AG04450 (cell line): ENCODE data around the gene GOLGA6L2. TPM values are rescaled to one million over a fixed set of nuclear protein-coding genes. Genes with fewer than 3 reads are reported as not detected.
"Not testable (repeated sequence)": the region's sequence is repeated elsewhere in the genome, so short reads cannot be mapped to it uniquely, and the experiment has no call there.

Experiments
- CTCF ChIA-PET: fragments of 300-600, 350-600 bp; formaldehyde crosslinking; extraction: SDS; loops from one replicate; lab custom pipeline; 2022; ENCODE audit warnings: antibody characterized with exemption, inconsistent platforms; lab: Charles Lee
- POLR2A ChIA-PET: fragments of 350-600 bp; formaldehyde crosslinking; extraction: SDS; loops from one replicate; lab custom pipeline; 2021; ENCODE audit warnings: antibody characterized with exemption, inconsistent platforms; lab: Yijun Ruan, JAX
- DNase-seq: peaks from one replicate; pipeline ENCODE4 v3.0.0-alpha.2; 2011; ENCODE audit warnings: low read depth, low spot score
- H3K27ac ChIP-seq: one replicate; pipeline ENCODE4 v1.5.1; 2012; ENCODE audit warnings: low read depth, low read length, control low read depth
- H3K27me3 ChIP-seq: one replicate; pipeline ENCODE4 v1.6.0; 2012; ENCODE audit warnings: low read length; ENCODE audit not compliant: control insufficient read depth, insufficient read depth
- H3K4me3 ChIP-seq: 2 replicates; pipeline ENCODE4 v1.5.1; 2011; ENCODE audit warnings: mild to moderate bottlenecking, low read depth, low read length, control low read depth
- H3K9me3 ChIP-seq: 2 replicates; pipeline ENCODE4 v1.5.1; 2012; ENCODE audit warnings: low read length; ENCODE audit not compliant: control insufficient read depth, insufficient read depth
- polyA plus RNA-seq: library from polyadenylated mRNA; depleted of rRNA; stranded (reverse); fragments of >200 nt; gene quantifications from 2 replicates; pipeline ENCODE4 v1.2.3, GENCODE V29; 2011
- TF ChIP-seq, protein P1 (sequence below): IDR thresholded peaks from 2 replicates; pipeline ENCODE4 v1.5.1; 2011; ENCODE audit warnings: low read depth, low read length, control low read depth, inconsistent platforms

Gene GOLGA6L2
- polyA plus RNA-seq, 1 experiment: not detected

DNA sequence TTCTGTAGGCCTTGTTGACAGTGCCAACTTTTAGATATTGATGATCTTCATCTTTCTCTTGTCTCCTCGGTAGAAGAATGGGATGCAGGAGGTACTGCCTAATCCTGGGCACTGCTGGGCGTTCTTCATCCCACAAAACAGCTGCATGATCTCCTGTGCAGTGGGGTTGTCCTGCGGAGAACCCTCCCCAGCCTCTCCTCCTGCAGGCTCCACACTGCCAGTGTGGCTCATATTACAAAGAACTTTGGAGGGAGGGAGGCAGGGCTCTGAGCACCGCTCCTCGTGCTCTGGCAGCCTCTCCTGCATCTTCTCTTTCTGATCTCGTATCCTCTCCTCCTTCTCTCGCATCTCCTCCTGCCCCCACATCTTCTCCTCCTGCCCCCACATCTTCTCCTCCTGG, 7.5 kb downstream of the GOLGA6L2 start:
- no peak overlapping the region for H3K4me3 ChIP-seq
- no peak for DNase-seq
- H3K9me3 ChIP-seq: peaks cover 23% of the 10 kb centered on the region
- ChIA-PET CTCF (no interaction called here), POLR2A (no interaction called here)
- no peaks in the 10 kb centered on the region for H3K27me3 ChIP-seq
- H3K27ac ChIP-seq: no peak overlapping the region
- TF ChIP-seq, protein P1, sequence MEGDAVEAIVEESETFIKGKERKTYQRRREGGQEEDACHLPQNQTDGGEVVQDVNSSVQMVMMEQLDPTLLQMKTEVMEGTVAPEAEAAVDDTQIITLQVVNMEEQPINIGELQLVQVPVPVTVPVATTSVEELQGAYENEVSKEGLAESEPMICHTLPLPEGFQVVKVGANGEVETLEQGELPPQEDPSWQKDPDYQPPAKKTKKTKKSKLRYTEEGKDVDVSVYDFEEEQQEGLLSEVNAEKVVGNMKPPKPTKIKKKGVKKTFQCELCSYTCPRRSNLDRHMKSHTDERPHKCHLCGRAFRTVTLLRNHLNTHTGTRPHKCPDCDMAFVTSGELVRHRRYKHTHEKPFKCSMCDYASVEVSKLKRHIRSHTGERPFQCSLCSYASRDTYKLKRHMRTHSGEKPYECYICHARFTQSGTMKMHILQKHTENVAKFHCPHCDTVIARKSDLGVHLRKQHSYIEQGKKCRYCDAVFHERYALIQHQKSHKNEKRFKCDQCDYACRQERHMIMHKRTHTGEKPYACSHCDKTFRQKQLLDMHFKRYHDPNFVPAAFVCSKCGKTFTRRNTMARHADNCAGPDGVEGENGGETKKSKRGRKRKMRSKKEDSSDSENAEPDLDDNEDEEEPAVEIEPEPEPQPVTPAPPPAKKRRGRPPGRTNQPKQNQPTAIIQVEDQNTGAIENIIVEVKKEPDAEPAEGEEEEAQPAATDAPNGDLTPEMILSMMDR: no peak

DNA sequence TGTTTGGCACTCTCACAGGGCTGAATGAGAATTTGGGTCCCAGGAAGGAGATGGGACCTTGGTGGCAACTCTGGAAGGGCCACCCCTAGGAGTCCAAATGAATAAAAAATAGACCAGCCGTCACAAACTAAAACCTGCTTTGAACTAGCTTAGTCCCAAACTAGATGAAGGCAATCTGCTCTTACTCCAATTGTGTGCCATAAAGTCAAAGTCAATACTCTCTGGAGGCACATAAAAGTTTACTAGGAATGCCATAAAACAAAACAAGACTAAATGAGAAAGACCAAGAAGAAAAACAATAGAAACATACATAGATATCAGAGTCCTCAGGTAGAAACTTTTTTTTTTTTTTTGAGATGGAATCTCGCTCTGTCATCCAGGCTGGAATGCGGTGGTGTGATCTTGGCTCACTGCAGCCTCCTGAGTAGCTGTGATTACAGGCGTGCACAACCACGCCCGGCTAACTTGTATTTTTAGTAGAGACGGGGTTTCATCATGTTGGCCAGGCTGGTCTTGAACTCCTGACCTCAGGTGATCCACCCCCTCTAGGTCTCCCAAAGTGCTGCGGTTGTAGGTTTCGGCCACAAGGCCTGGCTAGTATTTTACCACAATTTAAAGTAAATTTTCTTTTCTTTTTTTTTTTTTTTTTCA, 8.1 kb downstream of the GOLGA6L2 start:
- H3K27me3 ChIP-seq: no peaks in the 10 kb centered on the region
- POLR2A ChIA-PET: no interaction called here
- no peak overlapping the region for H3K4me3 ChIP-seq
- peaks cover 26% of the 10 kb centered on the region for H3K9me3 ChIP-seq
- DNase-seq: no peak
- CTCF ChIA-PET: no interaction called here
- TF ChIP-seq, protein P1: no peak
- no peak overlapping the region for H3K27ac ChIP-seq

DNA sequence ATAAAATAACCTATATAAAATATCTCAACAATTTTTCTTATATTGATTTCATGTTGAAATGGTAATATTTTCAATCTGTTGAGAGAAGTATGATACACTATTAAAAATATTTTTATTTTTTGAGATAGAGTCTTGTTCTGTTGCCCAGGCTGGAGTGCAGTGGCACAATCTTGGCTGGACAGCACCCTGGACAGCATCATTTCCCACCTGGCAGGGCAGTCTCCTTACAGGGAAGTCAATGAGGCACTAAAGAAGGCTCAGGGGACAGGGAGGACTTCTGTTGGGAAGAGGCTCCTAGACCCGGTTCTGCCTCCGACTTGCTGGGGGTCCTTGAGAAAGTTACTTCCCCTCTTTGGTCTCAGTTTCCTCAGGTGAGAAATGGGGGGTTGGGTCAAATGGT, 9.4 kb downstream of the GOLGA6L2 start:
- CTCF ChIA-PET: no interaction called here

GRCh38 chr15:23437146-23437545, 9.9 kb downstream of the GOLGA6L2 start:
- ChIA-PET CTCF (no interaction called here), POLR2A (no interaction called here)
- DNase-seq: no peak
- Histone ChIP-seq H3K27ac (no peak overlapping the region), H3K4me3 (no peak overlapping the region), H3K27me3 (no peaks in the 10 kb centered on the region), H3K9me3 (peaks cover 19% of the 10 kb centered on the region)
- TF ChIP-seq, protein P1: no peak

More for the DNA sequence above, 9.4 kb downstream of the GOLGA6L2 start:
- TF ChIP-seq, protein P1: no peak
- POLR2A ChIA-PET: no interaction called here
- no peak overlapping the region for H3K4me3 ChIP-seq
- H3K9me3 ChIP-seq: peaks cover 19% of the 10 kb centered on the region
- H3K27me3 ChIP-seq: no peaks in the 10 kb centered on the region
- DNase-seq: no peak
- H3K27ac ChIP-seq: no peak overlapping the region

GRCh38 chr15:23436421-23436820, 10.6 kb downstream of the GOLGA6L2 start:
- ChIA-PET POLR2A (no interaction called here), CTCF (no interaction called here)
- no peak for DNase-seq
- Histone ChIP-seq H3K27ac (no peak overlapping the region), H3K9me3 (peaks cover 17% of the 10 kb centered on the region), H3K4me3 (no peak overlapping the region), H3K27me3 (no peaks in the 10 kb centered on the region)
- TF ChIP-seq, protein P1: no peak

DNA sequence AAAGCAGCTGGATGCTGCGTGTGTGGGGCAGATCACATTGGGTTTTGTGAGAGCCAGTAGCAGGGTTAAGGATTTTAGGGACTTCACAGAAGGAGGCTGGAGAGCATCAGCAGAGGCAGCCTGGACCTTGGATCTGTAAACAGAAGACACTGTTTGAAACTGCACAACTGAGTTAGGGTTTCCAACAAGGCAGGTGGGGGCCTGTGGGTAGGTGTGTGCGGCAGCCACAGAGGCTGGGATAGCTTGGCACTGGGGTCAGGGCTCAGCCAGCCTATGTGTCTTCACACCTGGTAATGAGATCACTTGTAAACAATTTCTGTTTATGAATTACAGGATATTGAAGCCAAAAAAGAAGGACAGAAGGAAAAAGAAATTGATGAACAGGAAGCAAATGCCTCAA, 12.3 kb downstream of the GOLGA6L2 start:
- H3K9me3 ChIP-seq: peaks cover 12% of the 10 kb centered on the region
- CTCF ChIA-PET, DNase-seq, H3K27ac ChIP-seq, H3K27me3 ChIP-seq, POLR2A ChIA-PET, H3K4me3 ChIP-seq: not testable (repeated sequence)

- H3K9me3 ChIP-seq: peaks cover 25% of the 10 kb centered on the region
- POLR2A ChIA-PET, DNase-seq, H3K4me3 ChIP-seq, H3K27me3 ChIP-seq, H3K27ac ChIP-seq, CTCF ChIA-PET: not testable (repeated sequence)
Measured at GRCh38 chr15:23425327-23425726, 21.7 kb downstream of the GOLGA6L2 start.
